GM06990 (cell line): ENCODE results near the gene USP32.

ENCODE experiments used
- DNase-seq: peaks from one replicate; pipeline ENCODE4 v3.0.0-alpha.2; 2011; ENCODE audit not compliant: insufficient read length; ENCODE audit errors: extremely low read depth
- H3K27me3 ChIP-seq: replicated peaks from 2 replicates; pipeline ENCODE4 v1.6.0; 2011; ENCODE audit warnings: low read length; ENCODE audit not compliant: control insufficient read depth, insufficient read depth
- H3K36me3 ChIP-seq: 2 replicates; pipeline ENCODE4 v1.5.1; 2011; ENCODE audit warnings: low read length; ENCODE audit not compliant: control insufficient read depth, insufficient read depth
- H3K4me3 ChIP-seq: replicated peaks from 2 replicates; pipeline ENCODE4 v1.5.1; 2011; ENCODE audit warnings: low read depth, mild to moderate bottlenecking, control low read depth, low read length
- TF ChIP-seq, protein P1 (sequence below): IDR thresholded peaks from 2 replicates; pipeline ENCODE4 v1.5.1; 2011; ENCODE audit warnings: low read length, control low read depth, mild to moderate bottlenecking, inconsistent platforms; ENCODE audit not compliant: insufficient read depth, poor library complexity, severe bottlenecking

The USP32 gene

DNA sequence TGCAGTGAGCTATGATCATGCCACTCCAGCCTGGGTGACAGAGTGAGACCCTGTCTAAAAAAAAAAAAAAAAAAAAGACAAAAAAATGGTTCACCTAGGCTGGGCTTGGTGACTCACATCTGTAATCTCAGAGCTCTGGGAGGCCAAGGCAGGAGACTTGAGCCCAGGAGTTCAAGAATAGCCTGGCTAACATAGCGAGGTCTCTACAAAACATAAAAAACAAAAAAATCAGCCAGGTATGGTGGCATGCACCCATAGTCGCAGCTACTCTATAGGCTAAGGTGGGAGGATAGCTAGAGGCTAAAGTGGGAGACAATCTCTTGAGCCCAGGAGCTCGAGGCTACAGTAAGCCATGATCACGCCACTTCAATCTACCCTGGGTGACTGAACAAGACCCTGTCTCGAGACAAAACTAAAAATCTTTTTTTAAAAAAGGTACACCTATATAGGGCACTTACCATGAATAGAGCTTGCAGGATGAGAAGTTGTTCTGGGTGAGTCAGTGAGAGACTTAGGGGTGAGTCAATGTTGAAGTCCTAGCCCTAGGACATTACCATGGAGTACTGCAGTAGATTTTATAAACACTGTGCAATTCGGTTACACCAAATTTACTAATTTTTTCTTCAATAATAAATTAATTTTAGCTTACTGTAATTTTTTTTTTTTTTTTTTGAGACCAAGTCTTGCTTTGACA is 19.0 kb downstream of the USP32 start:
- TF ChIP-seq, protein P1, sequence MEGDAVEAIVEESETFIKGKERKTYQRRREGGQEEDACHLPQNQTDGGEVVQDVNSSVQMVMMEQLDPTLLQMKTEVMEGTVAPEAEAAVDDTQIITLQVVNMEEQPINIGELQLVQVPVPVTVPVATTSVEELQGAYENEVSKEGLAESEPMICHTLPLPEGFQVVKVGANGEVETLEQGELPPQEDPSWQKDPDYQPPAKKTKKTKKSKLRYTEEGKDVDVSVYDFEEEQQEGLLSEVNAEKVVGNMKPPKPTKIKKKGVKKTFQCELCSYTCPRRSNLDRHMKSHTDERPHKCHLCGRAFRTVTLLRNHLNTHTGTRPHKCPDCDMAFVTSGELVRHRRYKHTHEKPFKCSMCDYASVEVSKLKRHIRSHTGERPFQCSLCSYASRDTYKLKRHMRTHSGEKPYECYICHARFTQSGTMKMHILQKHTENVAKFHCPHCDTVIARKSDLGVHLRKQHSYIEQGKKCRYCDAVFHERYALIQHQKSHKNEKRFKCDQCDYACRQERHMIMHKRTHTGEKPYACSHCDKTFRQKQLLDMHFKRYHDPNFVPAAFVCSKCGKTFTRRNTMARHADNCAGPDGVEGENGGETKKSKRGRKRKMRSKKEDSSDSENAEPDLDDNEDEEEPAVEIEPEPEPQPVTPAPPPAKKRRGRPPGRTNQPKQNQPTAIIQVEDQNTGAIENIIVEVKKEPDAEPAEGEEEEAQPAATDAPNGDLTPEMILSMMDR, result no peak
- no peaks in the 10 kb centered on the region for H3K36me3 ChIP-seq
- H3K4me3 ChIP-seq, result no peak overlapping the region
- DNase-seq, result no peak
- no peaks in the 10 kb centered on the region for H3K27me3 ChIP-seq

DNA sequence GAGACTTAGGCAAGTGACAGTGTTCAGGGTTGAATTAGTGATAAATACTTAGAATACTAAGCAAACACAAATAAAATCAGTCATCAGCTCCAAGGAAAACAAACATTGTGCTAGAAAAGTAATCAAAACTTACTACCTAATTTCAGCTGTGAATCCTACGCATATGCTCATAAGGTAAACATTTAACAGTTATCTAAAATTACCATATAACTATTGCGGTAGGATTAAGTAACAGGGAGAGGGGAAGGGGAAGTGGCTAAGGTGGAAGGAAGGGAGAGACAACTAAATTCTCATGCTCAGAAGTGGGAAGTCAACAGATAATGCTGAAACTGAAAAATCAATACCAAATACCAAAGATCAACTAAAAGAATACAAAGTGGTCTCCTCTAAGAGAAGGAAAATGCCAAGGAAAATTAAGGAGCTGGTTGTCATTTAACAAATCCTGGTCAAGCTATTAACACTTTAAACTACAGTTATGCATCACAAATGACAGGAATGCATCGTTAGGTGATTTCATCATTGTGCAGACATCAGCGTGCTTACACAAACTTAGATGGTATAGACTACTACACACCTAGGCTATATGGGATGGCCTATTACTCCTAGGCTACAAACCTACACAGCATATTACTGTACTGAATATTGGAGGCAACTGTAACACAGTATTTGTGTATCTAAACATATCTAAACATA is 20.0 kb downstream of the USP32 start:
- TF ChIP-seq, protein P1, result no peak
- DNase-seq, result no peak

DNA sequence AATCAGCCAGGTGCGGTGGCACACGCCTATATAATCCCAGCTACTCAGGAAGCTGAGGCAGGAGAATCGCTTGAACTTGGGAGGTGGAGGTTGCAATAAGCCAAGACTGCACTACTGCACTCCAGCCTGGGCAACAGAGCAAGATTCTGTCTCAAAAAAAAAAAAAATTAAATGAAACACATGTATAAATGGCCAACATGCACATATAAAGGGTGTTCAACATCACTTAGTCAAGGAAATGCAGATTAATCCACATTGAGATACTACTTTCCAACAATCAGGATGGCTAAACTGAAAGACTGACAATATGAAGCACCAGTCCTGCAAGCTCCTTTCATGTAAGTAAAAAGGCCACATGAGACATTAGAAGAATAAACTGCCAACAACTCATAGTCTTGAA is 20.5 kb downstream of the USP32 start:
- TF ChIP-seq, protein P1, result no peak
- DNase-seq, result no peak
- no peak overlapping the region for H3K4me3 ChIP-seq
- no peaks in the 10 kb centered on the region for H3K27me3 ChIP-seq
- no peaks in the 10 kb centered on the region for H3K36me3 ChIP-seq

More for the DNA sequence above, 20.0 kb downstream of the USP32 start:
- no peak overlapping the region for H3K4me3 ChIP-seq
- no peaks in the 10 kb centered on the region for H3K27me3 ChIP-seq
- no peaks in the 10 kb centered on the region for H3K36me3 ChIP-seq

DNA sequence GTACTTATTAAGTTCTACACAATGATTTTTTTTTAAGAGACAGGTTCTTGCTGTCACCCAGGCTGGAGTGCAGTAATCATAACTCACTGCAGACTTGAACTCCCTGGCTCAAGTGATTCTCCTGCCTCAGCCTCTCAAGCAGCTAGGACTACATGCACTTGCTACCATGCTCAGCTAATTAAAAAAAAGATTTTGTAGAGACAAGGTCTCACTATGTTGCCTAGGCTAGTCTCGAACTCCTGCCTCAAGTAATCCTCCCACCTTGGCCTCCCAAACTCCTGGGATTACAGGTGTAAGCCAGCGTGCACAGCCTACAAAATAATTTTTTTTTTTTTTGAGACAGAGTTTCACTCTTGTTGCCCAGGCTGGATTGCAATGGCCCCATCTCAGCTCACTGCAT is 22.2 kb downstream of the USP32 start:
- TF ChIP-seq, protein P1, result no peak
- Histone ChIP-seq H3K27me3 (no peaks in the 10 kb centered on the region), H3K36me3 (no peaks in the 10 kb centered on the region), H3K4me3 (no peak overlapping the region)
- no peak for DNase-seq

DNA sequence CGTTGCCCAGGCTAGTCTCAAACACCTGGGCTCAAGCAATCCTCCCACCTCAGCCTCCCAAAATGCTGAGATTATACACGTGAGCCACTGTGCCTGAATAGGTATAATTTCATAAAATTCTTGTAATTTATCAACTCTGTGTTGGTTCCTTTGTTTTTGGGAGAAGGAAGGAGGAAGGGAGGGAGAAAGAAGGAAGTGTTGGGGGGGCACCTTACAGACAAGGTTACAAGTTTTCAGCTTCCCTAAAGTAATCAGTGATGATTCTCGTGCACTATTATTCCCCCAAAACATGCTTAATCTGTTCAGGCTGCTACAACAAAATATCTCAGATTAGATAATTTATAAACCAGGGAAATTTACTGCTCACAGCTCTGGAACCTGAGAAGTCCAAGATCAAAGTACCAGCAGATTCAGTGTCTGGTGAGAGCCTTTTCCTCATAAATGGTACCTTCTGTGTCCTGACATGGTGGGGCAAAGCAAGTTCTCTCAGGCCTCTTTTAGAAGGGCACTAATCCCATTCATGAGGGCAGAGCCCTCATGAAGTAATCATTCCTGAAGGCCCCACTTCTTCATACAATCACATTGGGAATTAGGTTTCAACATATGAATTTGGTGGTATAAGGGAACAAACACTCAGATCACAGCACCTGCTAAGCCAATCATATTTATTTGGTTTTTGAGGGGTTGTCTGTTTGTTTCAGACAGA is 28.1 kb downstream of the USP32 start:
- TF ChIP-seq, protein P1, result no peak
- Histone ChIP-seq H3K36me3 (no peaks in the 10 kb centered on the region), H3K4me3 (no peak overlapping the region)

More for the DNA sequence above, 28.1 kb downstream of the USP32 start:
- DNase-seq, result no peak
- H3K27me3 ChIP-seq, result no peaks in the 10 kb centered on the region
